Urothelium cell line (cell line): ENCODE data around the gene GLP2R.
A peak's percentile ranks its signal among the peaks of the same experiment; 100 is the strongest.

Source experiments
- DNase-seq: peaks from one replicate; pipeline ENCODE4 v3.0.0; 2011; ENCODE audit warnings: low spot score, mixed read lengths
- FAIRE-seq: peaks from 2 replicates; lab custom pipeline; 2011; peaks lifted over from hg19 to GRCh38; lab: Jason Lieb, UNC

GLP2R gene

DNA sequence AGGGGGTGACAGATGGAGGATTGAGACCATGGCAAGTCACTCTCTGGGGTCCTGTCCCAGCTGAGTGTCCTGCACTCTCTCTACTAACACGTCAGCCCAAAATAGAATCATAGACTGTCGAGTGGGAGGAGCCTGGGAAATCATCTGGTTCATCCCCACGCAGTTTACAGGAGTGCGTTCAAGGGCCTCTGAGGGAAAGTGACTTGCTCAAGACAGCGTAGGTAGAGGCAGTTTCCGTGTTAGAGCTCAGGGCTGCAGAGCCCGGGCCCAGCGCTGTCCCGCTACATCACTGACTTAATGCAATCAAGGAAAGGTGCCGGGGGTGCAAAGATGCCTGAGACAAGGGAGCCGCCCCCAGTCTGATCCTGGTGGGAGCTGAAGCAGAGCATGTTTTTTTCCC lies 14.2 kb upstream of the GLP2R start:
- DNase-seq: no peak
- FAIRE-seq: no peak

DNA sequence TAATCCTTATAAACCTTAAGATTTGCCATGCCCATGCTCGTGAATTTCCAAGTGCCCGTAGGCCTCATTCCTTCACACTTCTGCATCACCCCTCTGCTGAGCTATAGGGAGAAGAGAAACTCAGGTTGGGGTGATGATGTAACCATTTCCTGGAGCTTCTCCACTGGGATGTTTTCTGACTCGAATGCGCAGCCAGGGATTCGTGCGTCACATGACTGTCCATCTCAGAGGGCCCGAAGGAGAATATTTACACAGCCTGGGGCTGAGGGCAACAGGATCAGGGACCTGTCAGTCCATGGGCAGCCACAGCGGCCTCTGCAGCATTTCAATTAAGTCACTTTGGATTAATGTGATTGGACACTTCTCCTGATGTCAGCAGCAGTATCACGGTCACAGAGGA lies 12.6 kb upstream of the GLP2R start:
- no peak for FAIRE-seq

DNA sequence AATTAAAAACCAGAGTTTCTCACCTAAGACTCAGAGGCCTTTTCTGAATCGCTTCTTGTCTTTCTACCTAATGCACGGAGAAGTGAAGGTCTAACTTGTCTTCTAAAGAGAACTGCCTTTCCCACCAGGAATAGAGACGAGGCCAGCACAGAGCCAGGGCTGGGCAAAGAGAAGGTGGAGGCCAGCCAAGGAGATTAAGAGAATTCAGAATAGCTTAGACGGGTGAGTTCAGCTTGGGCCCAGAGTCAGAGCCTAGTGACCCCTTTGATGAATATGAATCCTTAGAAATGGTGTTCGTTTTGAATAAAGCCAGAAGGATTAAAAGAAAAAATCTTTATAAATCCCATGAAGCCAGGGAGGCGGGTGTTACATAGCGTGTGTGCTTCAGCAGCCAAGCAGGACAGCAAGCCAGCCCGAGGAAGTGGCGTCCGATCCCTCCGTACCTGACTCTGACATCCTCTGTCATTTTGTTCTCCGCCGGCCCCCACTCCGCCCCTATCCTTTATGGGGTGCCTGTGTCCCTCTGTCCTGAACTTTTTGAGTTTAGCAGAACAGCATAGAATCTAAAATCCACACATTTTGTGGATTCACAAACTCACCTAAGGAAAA lies 11.3 kb upstream of the GLP2R start:
- DNase-seq (no peak), FAIRE-seq (no peak)

More for the DNA sequence above, 12.6 kb upstream of the GLP2R start:
- no peak for DNase-seq

DNA sequence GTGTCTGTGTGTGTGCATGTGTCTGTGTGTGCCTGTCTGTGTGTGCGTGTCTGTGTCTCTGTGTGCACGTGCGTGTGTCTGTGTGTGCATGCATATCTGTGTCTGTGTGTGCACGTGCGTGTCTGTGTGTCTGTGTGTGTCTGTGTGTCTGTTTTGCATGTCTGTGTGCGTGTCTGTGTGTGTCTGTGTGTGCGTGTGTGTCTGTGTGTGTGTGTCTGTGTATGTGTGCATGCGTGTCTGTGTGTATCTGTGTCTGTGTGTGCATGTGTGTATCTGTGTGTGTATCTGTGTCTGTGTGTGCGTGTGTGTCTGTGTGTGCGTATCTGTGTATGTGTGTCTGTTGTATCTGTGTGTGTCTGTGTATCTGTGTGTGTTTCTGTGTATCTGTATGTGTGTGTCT lies 9.3 kb upstream of the GLP2R start:
- DNase-seq (no peak), FAIRE-seq (no peak)

DNA sequence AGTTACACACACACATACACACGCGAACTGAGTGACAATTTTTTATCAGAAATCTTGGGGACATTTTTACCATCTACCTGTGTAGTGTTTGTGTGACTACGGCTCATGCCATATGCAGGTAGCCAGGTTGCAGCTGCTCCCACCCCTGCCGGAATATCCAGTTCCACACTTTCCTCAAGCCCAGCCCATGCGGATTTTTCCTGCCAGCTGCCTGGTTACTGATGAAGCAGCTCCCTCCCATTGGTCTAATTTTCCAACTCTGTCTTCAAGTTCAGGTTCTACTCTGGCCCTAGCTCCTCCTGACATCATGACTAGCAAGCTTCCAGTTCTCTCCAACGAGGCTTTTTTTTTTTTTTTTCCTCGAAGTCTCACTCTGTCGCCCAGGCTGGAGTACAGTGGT lies 8.6 kb upstream of the GLP2R start:
- DNase-seq (peak; percentile 26), FAIRE-seq (no peak)

DNA sequence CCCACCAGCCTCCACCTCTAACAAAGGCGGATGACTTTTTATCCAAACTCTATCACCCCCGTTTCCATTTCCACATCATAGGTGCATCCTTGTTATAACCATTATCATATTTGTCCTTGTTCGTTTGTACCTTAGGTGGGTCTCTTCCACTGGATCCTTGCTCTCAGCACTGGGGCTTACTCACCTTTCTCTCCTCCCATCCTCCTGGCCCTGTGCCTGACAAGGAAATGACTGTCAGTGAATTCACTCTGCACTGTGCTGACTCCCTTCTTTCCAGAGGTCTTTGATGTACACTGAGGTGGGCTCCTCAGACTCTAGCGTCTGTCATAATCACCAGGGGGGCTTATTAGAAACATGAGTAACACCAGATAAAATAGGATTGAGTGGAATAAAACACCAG lies 7.0 kb upstream of the GLP2R start:
- DNase-seq: no peak
- no peak for FAIRE-seq

DNA sequence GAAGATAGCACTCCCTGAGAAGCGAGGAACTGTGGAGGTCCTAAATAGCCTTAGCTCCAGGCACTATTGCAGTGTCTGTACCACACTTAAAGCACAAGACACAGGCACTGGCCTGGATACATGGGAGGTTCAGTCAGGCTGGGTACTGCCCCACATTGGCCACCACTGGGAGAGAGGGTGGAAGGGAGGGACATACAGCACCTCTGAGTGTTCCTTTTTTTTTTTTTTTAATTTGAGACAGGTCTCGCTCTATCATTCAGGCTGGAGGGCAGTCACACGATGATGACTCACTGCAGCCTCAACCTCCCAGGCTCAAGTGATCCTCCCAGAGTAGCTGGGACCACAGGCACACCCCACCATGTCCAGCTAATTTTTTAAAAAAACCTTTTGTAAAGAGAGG lies 5.3 kb upstream of the GLP2R start:
- DNase-seq: no peak
- no peak for FAIRE-seq

DNA sequence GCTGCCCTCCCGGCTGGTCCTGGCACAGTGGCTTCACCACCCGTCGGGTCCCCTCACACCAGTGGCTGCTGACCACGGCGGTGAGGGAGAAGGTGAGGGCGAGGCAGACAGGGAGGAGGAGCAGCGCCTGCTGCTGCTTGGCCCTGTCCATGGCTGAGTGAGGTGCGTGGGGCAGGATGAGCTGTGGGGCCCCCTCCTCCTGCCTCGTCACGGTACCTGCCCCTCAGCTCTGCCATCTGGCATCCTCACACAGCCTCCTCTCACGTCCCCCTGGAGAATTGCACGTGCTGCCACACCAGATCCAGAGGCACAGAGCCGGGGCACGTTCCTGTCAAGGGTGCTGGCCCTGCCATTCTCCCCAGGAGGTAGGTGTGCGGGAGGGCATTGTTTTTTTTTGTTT lies 3.8 kb upstream of the GLP2R start, which contains the start of gene GSG1L2:
GSG1L2 (minus strand) TSS at position 159 of the 400 bp plus-strand sequence; CDS start at position 151, 8 bp downstream.
- no peak for FAIRE-seq
- no peak for DNase-seq

DNA sequence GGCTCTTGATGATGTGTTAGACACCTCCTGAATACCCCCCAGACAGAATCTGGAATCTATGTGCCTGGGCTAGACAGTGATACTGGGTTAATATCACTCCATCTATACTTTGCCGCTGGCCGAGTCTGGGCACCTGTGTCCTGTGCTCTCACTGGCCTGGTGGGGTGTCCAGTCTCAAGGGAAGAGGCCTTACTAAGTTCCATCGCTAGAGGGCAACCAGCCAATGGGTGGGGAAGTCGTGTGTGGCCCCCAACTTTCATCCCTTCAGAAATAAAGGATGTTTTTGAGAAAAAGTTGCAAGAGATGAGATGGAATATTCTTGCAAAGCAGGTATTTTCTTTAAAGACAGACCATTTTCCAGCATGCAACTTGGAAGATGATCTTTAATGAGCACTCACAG lies 1.6 kb upstream of the GLP2R start:
- FAIRE-seq (no peak), DNase-seq (no peak)

DNA sequence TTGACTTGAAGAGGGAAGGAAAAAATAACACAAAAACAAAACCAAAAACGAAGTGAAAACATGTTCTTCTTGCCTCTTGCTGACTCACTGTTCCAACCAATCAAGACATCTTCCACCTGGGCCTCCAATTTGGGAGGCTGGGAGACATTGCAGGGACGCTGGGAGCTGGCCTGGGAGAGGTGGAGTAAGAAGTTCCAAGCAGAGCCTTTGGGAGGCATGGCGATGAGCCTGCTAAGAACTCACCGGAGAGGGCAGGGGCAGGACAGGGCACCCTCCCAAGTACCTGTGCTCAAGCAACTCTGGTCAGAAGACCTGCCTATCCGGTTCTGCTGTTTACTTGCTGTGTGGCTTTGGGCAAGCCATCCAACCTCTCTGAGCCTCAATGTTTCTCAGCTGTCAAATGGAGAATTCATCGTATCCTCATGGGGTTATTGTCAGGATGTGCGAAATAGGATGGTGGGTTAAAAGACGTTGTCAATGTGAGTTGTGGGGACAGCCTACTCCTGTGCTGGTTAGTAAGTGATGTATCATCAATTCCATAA lies 856 bp upstream of the GLP2R start:
- FAIRE-seq: no peak
- no peak for DNase-seq

DNA sequence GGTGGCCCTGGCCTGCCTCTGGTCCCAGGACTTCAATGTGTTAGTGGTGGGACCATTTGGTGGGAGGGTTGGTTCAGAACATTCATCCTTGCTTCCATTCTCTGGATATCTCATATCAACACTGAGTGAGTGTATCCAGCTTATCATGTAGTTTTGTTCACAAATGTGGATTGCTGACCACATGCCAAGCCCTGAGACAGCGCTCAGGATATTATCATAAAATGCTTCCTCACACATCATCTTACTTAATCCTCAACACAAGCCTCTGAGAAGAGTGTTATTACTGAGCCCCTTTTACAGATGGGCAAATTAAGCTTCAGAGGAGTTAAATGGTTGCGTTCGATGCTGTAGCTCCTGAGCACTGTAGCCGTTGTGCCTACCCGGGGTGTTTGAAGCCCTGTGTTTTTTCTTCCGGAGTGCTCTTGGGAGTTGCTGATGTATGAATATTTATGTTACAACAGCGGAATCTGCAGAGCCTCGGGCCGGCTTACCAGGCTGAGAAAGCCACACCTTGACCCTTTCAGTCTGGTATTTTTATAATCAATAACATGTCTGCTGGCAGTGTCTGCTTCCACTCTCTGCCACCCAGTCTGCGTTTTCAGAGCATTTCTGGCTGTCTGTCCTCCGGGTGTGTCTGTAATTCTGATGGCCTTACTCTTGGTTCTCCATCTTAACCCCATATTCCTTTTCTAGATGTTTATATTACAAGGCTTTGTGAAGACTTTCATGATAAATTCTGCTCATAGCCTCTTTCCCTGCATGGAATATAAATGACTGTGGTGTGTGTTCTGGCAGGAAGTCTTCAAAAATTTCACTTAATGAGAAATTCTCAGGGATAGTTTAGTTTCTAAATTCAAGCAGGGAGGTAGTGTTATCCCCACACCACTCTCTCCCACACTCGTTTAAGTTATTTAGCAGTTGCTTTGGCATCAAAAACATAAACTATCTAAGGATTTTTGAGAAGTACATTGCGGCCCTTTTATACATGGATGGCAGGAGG lies 2.9 kb downstream of the GLP2R start:
- FAIRE-seq (no peak), DNase-seq (no peak)

DNA sequence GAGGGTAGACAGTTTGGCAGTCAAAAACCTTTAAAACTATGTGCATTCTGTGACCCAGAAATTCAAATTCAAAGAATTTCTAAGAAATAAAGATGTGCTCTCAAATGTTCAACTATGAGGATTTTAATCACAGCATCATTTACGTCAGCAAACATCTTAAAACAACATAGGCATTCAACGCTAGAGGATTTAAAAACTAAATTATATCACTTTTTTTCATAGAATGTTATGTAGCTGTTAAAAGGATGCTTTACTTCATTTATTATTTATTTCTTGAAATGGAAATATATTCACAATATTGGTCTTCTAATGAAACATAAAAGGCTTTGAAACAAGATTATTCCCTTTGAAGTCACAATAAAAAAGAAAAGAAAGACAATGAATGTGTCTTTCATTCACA lies 3.6 kb downstream of the GLP2R start:
- no peak for DNase-seq
- FAIRE-seq: no peak

DNA sequence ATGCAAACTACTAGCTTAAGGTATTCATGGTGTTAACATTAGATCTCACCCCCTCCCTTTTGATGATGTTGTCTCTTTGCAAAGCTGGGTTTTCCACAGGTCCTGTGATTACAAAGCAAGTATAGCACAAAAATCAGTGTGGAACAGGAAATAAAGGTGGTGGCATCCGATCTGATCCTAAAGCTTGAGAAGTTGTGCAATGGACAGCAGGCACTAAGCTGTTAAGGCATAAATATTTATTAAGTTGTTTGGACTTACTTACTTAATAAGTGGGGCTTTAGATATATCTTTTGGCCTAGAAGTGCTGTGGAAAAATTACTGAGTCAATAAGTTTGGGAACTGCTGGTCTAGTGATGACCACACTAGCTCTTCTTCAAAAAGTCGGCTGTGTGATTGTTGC lies 5.0 kb downstream of the GLP2R start:
- FAIRE-seq: no peak

DNA sequence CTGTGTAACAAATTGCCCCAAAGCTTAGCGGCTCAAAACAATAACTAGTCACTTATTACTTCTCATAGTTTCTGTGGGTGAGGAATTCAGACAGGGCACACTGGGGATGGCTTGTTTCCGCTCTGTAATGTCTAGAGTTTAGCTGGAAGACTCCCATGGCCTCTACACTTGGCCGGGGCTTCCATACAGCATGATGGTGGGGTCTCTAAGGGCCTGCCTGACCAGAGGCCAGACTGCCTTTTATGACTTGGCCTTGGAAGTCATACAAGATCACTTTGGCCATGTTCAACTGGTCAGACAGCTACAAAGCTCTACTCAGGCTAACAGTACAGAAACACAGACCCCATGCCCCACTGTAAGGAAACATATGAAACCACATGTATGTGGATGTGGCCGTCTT lies 8.2 kb downstream of the GLP2R start:
- FAIRE-seq (no peak), DNase-seq (no peak)

More for the DNA sequence above, 5.0 kb downstream of the GLP2R start:
- DNase-seq: no peak

DNA sequence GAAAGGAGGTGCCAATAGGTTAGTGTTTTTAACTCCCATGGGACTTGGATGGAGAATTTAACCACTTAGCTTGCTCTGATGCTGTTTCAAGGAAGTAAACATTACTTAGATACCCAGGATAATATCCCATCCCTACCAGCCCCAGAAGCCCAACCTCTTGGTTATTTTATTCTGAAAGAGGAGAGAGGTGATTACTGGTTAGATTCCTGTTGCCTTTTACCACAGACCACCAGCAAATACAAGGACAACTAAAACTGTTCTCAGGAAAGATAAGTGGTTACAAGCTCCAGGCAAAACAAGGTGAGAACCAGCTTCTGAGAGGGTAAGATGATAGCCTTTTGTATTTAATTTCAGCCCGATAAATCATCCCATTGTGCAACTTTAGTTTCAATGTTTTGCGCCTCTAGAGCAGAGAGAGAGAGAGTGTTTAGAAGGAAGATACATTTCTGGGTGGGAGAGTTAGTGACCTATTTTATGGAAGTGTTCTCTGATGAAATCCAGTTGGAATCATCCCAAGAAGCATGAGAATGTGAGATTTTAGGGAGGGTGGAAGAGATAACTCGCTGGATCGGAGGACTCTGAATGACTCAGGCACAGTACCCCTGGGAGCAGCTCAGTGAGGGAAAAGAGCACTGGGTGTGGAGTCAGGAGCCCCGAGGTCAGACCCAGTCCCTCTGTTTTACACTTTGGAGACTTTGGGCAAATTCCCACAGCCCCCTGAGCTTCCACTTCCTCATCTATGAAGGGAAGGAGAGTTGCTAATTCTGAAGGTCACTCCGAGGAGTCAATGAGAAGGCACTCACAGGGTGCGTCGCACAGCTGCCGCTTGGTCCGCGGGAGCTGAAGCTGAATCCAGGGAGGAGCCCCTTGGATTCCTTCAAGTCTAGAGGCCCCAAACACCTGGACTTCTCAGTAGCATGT lies 12.1 kb downstream of the GLP2R start:
- FAIRE-seq: no peak

DNA sequence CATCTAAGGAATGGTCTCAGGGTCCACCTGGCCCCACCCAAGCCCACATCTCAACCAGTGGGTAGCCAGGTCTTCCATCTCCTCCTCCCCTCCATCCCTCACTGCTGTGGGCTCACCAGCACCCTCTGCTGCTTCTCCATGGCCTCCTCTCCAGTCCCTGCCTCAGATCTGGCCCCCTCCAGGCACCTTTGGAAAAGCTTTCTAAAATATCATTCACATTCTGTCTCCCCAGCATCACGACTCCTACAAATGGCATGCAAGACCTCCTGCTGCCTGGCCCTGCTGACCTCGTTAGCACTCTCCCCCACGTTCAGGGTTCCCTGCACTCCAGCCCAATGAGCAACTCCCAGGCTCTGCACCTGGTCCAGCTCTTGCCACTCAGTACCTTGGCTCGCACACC lies 13.7 kb downstream of the GLP2R start:
- DNase-seq (peak; percentile 40), FAIRE-seq (no peak)

More for the DNA sequence above, 12.1 kb downstream of the GLP2R start:
- peak; percentile 49 for DNase-seq

DNA sequence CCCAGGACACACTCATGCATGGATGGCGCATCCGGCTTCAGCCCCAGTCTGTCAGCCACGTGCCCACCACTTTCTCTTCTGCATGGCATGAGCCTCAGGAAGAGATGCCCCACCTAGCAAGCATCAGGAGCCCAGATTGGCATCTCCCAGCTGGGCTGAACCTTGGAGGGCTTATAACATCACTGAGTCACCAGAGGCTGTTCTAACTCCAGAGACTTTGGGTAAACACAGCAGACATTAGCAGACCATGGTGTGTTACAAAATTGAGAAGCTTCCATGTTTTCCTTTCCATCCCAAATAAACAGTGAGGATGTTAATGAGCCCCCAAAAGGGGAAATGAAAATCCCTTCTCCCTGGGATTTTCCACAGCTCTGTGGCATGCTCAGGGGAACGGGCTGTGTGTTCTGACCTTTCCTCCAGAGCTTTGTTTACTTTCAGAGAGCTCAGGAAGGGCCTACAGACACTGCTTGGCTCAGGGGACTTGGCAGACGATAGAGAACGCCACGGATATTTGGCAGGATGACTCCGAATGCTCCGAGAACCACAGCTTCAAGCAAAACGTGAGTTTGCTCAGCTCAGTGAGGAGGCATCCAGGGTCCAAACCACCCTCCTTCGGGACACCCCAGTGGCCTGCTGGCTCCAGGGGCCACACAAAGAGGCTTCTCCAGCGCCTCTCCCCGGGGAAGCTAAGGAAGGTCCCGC lies 16.5 kb downstream of the GLP2R start:
- FAIRE-seq (no peak), DNase-seq (no peak)

DNA sequence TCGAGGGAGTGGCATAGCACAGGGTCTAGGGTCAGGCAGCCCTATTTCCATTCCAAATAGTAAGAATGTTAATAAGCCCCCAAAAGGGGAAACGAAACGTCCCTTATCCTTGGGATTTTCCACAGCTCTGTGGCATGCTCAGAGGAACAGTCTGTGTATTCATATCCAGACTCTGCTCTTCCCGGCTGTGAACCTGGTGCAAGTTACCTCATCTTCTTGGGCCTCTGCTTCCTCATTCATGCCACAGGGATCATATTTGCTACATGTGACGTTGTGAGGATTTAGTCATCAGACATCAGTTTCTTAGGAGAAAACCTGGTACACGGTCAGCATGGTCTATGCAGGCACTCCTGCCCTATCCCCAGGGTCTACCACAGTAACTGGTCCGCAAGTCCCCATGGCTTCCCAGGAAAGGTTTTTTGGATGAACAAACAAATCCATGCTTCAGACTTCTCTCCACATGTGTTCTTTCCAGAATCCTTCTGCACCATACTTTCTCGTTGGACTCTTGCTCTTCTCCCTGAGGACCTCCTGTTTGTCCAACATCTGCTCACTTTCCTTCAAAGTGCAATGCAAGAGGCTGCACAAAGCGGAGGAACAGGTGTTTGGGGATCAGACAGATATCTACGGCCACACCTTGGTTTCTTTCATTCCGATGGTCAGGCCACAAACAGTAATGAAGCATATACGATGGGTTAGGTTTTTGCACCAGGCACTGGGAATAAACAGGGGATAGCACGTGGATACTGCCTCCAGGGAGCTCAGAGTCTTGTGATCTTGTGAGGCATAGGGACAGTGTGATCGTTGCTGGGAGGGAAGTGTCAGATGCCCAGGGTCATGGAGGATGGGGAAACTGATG lies 17.7 kb downstream of the GLP2R start:
- DNase-seq (no peak), FAIRE-seq (no peak)

DNA sequence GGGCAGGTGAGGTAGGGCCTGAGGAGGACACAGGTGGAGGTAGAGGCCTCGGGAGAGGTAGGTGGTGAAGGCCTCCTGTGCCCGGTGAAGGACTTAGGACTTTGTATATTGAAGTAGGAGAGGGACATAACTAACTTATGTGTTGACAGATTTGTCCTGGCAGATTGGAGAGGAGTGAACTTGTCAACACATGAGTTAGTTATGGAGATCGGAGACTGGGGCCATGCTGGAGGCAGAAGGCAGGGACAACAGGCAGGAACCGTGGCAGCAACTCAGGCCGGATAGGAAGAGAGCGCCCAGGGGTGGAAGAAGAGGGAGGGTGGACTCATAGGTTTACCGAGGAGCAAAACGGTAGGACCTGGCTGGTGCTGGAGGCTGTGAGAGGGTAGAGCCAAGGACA lies 18.4 kb downstream of the GLP2R start:
- FAIRE-seq (no peak), DNase-seq (no peak)
